MM.1S (cell line): ENCODE results near the gene ZBTB26.

ENCODE experiments used
- EZH2 ChIP-seq: fragments of 300-600 bp; sonication (generic); optimal IDR thresholded peaks from 2 replicates; pipeline ENCODE3; 2017; ENCODE audit warnings: low read depth, mild to moderate bottlenecking, antibody characterized with exemption, low read length, mixed read lengths
- EZH2phosphoT487 ChIP-seq: fragments of 300-600 bp; sonication (generic); IDR thresholded peaks from 2 replicates; pipeline ENCODE4 v1.6.1; 2018; ENCODE audit warnings: antibody characterized with exemption, low read length
- TF ChIP-seq, protein P1 (sequence below): fragments of 300-600 bp; sonication (generic); IDR thresholded peaks from 2 replicates; pipeline ENCODE4 v1.5.1; 2016; ENCODE audit warnings: antibody characterized with exemption, low read length, mixed read lengths

DNA sequence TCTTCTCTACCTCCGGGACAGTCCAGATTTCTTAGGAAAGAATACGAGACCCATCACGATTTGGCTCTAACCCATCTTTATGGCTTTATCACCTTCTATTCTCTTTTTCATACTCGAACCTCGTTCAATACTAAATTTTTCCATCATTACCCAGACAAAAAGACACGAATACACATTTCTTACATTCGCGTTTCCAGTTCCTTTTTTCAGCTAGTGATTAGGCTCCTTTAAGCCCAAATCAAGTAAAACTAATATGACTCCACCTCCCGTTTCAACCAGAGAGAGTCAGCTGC is 18.7 kb downstream of the ZBTB26 start:
- TF ChIP-seq, protein P1, sequence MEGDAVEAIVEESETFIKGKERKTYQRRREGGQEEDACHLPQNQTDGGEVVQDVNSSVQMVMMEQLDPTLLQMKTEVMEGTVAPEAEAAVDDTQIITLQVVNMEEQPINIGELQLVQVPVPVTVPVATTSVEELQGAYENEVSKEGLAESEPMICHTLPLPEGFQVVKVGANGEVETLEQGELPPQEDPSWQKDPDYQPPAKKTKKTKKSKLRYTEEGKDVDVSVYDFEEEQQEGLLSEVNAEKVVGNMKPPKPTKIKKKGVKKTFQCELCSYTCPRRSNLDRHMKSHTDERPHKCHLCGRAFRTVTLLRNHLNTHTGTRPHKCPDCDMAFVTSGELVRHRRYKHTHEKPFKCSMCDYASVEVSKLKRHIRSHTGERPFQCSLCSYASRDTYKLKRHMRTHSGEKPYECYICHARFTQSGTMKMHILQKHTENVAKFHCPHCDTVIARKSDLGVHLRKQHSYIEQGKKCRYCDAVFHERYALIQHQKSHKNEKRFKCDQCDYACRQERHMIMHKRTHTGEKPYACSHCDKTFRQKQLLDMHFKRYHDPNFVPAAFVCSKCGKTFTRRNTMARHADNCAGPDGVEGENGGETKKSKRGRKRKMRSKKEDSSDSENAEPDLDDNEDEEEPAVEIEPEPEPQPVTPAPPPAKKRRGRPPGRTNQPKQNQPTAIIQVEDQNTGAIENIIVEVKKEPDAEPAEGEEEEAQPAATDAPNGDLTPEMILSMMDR: no peak
- TF ChIP-seq EZH2phosphoT487 (no peak), EZH2 (no peak)
